HG03469 (cell line): Measurements from ENCODE around the gene ZNHIT2.

Source experiments
- ATAC-seq: cut with Tn5 transposase; IDR thresholded peaks from one replicate; pipeline ENCODE4 v1.9.1; 2021; ENCODE audit warnings: mild to moderate bottlenecking, moderate library complexity, moderate number of reproducible peaks; ENCODE audit not compliant: unreplicated experiment

The ZNHIT2 gene

GRCh38 chr11:65078786-65079342 is 38.6 kb downstream of the ZNHIT2 start:
- ATAC-seq: no peak

GRCh38 chr11:65078151-65078550 is 39.4 kb downstream of the ZNHIT2 start:
- ATAC-seq: no peak

GRCh38 chr11:65077451-65077850 is 40.0 kb downstream of the ZNHIT2 start:
- ATAC-seq: no peak

- no peak for ATAC-seq
These were observed 44.9 kb downstream of the ZNHIT2 start for GRCh38 chr11:65072631-65072966.

GRCh38 chr11:65071907-65072630 is 45.4 kb downstream of the ZNHIT2 start:
- no peak for ATAC-seq

- ATAC-seq: no peak
These were observed 48.3 kb downstream of the ZNHIT2 start for GRCh38 chr11:65069217-65069616.

GRCh38 chr11:65067446-65067845 is 50.1 kb downstream of the ZNHIT2 start:
- ATAC-seq: no peak

- no peak for ATAC-seq
These were observed 50.7 kb downstream of the ZNHIT2 start for GRCh38 chr11:65066805-65067291.
